Mammary epithelial cell (primary cell): ENCODE results near the gene NXPH3.

ENCODE experiments used
- EZH2 ChIP-seq: IDR thresholded peaks from 2 replicates; pipeline ENCODE4 v1.6.1; 2012; ENCODE audit warnings: low read length, inconsistent platforms, borderline replicate concordance
- TF ChIP-seq, protein P1 (sequence below), 2 donors: IDR thresholded peaks in 1 of 2; conservative IDR thresholded peaks in 1 of 2; 2 replicates each; pipeline ENCODE4 v1.5.1; 2011 to 2012; ENCODE audit warnings: inconsistent platforms in 2 of 2, low read length in 2 of 2, mild to moderate bottlenecking in 2 of 2, control low read depth in 1 of 2, low read depth in 1 of 2; ENCODE audit not compliant: insufficient read depth in 1 of 2; ENCODE audit errors: extremely low read depth in 1 of 2

DNA sequence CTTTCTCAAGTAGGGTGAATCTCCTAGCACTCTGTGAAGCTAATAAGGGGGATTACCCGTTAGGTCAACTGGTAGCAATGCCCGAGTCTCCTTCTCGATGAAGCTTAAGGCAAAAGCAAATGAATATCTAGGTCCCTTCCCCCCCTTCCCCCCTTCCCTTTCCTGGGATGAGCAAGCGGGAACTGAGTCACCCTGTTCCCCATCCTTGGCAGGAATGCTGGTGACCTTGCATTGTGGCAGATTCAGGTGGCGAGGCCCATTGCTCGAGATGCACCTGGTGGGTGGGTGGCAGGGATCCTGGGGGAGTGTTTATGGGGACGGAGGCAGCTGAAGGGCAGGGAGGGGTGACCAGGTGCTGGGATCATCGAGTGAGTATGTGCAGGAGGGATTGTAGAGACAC, 7.1 kb downstream of the NXPH3 start:
- TF ChIP-seq, protein P1, sequence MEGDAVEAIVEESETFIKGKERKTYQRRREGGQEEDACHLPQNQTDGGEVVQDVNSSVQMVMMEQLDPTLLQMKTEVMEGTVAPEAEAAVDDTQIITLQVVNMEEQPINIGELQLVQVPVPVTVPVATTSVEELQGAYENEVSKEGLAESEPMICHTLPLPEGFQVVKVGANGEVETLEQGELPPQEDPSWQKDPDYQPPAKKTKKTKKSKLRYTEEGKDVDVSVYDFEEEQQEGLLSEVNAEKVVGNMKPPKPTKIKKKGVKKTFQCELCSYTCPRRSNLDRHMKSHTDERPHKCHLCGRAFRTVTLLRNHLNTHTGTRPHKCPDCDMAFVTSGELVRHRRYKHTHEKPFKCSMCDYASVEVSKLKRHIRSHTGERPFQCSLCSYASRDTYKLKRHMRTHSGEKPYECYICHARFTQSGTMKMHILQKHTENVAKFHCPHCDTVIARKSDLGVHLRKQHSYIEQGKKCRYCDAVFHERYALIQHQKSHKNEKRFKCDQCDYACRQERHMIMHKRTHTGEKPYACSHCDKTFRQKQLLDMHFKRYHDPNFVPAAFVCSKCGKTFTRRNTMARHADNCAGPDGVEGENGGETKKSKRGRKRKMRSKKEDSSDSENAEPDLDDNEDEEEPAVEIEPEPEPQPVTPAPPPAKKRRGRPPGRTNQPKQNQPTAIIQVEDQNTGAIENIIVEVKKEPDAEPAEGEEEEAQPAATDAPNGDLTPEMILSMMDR (conservative IDR thresholded peaks at IDR 0.05 in 1 of 2, IDR thresholded peaks at IDR 0.05 in 1 of 2; ENCODE audit: extremely low read depth in 1 of 2, insufficient read depth in 1 of 2, low read depth in 1 of 2, low read length in 2 of 2): no peak
- no peak for TF ChIP-seq EZH2
